Neutrophil (primary cell): ENCODE measurements around the gene RNF224.
"Not testable (repeated sequence)": the region's sequence is repeated elsewhere in the genome, so short reads cannot be mapped to it uniquely, and the experiment has no call there.

Source experiments
- H3K27ac ChIP-seq: fragments of 200-600 bp; sonication (generic); 2 replicates; pipeline ENCODE4 v1.5.1; 2016; ENCODE audit warnings: mild to moderate bottlenecking, moderate library complexity
- H3K27me3 ChIP-seq: fragments of 200-600 bp; sonication (generic); 2 replicates; pipeline ENCODE4 v1.6.0; 2016; ENCODE audit warnings: mild to moderate bottlenecking
- H3K36me3 ChIP-seq: fragments of 200-600 bp; sonication (generic); 2 replicates; pipeline ENCODE4 v1.5.1; 2017
- H3K4me1 ChIP-seq, 2 experiments: fragments of 200-600 bp in 1 of 2; sonication (generic) in 1 of 2; 1 replicate in 1 of 2; 2 replicates in 1 of 2; pipeline versions ENCODE4 v1.5.1 to v1.6.1; 2013 to 2016; ENCODE audit warnings: low read depth in 1 of 2, low read length in 1 of 2, mild to moderate bottlenecking in 1 of 2, moderate library complexity in 1 of 2; ENCODE audit not compliant: control insufficient read depth in 1 of 2, insufficient read depth in 1 of 2
- H3K4me3 ChIP-seq, 2 experiments: fragments of 200-600 bp in 1 of 2; sonication (generic) in 1 of 2; 1 replicate in 1 of 2; 2 replicates in 1 of 2; pipeline ENCODE4 v1.5.1; 2013 to 2016; ENCODE audit warnings: low read depth in 1 of 2, low read length in 1 of 2, mild to moderate bottlenecking in 1 of 2, moderate library complexity in 1 of 2
- H3K9me3 ChIP-seq: fragments of 200-600 bp; sonication (generic); 2 replicates; pipeline ENCODE4 v1.5.1; 2016
- TF ChIP-seq, protein P1 (sequence below): fragments of 200-600 bp; sonication (generic); IDR thresholded peaks from 2 replicates; pipeline ENCODE4 v1.5.1; 2016; ENCODE audit warnings: antibody characterized with exemption

The RNF224 gene

DNA sequence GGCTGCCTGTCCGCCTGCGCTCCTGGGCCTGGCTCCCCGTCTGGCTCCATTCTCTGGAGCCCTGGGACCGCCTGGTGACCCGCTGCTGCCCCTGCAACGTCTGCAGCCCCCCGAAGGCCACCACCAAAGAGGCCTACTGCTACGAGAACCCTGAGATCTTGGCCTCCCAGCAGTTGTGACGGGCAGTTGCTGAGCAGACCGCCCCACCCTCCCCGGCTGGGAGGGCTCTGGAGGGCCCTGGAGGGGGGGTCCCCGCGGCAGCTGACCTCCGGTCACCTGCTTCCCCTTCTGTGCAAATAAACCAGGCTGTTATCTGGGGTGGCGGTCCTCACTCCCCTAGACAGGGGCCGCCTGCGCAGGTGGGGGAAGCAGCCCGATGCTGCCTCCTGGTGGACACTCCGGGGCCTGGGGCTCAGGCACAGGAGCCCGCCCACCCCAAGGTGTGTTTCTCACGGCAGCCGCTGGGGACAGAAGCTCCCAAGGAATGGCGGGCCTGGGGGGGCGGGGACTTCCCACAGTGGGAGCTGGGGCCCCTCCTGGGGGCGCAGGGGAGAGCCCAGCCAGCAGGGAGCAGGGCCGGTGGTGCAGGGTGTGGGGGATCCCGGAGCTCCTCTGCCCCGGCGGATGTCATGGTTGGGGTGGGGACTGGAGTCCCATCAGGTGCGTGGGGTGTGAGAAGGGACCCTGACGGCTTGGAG, 9.1 kb downstream of the RNF224 start:
- H3K4me1 ChIP-seq: peaks cover 41 to 42% of the 10 kb centered on the region in 2 experiments
- H3K4me3 ChIP-seq: peak overlapping the region; percentile 36 to 57
- TF ChIP-seq, protein P1, sequence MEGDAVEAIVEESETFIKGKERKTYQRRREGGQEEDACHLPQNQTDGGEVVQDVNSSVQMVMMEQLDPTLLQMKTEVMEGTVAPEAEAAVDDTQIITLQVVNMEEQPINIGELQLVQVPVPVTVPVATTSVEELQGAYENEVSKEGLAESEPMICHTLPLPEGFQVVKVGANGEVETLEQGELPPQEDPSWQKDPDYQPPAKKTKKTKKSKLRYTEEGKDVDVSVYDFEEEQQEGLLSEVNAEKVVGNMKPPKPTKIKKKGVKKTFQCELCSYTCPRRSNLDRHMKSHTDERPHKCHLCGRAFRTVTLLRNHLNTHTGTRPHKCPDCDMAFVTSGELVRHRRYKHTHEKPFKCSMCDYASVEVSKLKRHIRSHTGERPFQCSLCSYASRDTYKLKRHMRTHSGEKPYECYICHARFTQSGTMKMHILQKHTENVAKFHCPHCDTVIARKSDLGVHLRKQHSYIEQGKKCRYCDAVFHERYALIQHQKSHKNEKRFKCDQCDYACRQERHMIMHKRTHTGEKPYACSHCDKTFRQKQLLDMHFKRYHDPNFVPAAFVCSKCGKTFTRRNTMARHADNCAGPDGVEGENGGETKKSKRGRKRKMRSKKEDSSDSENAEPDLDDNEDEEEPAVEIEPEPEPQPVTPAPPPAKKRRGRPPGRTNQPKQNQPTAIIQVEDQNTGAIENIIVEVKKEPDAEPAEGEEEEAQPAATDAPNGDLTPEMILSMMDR: peak; percentile 100

DNA sequence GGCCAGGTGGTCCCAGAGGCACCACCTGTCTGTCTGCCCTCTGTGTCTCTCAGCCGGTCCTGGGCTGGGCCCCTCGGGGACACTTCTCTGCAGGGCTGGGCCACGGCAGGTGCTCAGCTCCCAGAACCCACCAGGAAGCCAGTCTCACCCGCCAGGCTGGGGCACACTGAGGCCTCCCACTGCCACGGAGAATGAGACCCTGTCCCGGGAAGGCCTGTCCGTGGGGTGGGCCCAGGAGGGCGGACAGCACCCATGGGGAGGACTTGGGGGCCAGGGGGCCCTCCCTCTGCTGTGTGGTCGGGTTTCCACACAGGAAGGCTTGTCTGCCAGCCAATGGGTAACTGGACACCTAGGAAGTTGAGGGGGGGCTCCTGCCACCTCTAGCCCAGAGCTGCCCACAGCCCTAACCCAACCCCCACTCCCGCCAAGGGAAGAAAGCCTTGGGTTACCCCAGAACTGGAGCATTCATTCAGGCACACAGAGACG, 9.7 kb downstream of the RNF224 start:
- H3K27me3 ChIP-seq: peaks cover 34% of the 10 kb centered on the region
- peak overlapping the region; percentile 71 for H3K27ac ChIP-seq
- peaks cover 46% of the 10 kb centered on the region in 2 experiments for H3K4me1 ChIP-seq
- H3K9me3 ChIP-seq: no peaks in the 10 kb centered on the region
- H3K36me3 ChIP-seq: peaks cover 3% of the 10 kb centered on the region
- TF ChIP-seq, protein P1: no peak
- H3K4me3 ChIP-seq: peak overlapping the region; percentile 36 to 57

More for the DNA sequence above, 9.1 kb downstream of the RNF224 start:
- H3K27me3 ChIP-seq: peaks cover 34% of the 10 kb centered on the region
- H3K36me3 ChIP-seq: no peaks in the 10 kb centered on the region
- H3K9me3 ChIP-seq: no peaks in the 10 kb centered on the region
- H3K27ac ChIP-seq: peak overlapping the region; percentile 71

DNA sequence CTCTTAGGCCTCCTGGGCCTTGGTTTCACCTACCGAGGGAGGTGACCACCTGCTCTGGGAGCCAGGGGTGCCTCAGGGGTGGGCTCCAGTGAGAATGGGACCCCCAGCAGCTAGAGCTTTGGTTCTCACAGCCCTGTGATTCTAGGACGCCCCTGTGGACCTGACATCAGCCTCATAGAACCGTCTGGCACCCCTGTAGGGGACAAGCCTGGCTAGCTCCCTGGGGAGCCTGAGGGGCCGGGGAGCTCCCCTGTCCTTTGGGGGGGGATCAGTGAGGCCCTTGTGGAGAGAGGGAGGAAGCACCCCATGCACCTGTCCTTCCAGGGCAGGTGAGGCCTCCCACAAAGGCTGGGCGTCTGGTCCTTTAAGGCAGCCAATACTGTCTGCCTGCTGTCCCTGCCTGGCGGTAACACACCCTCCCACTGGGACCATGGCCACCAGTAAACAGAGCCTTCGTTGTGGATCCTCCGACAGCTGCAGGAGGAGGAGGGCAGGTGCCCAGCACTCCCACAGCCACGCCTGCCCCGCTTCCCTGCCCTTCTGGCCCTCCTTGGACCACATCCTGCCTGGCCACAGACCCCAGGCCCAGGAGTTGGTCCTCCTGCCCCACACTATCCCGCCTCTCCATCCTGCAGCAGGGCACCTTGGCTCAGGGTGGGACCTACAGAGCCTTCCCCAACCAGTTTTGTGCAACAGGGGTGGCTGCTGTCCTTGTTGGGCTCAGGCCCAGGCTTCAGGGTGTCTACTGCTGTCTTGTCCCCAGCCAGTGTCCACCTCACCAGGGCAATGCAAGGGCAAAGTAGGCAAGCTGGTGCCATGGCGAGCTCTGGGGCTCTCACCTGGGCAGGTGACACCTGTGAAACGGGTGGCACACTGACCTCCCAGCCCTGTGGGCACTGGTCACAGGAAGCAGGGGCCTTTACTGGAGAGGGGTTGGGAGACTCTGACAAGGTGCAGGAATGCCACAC, 10.7 kb downstream of the RNF224 start:
- H3K36me3 ChIP-seq: peaks cover 14% of the 10 kb centered on the region
- H3K27me3 ChIP-seq: peaks cover 30% of the 10 kb centered on the region
- peaks cover 57% of the 10 kb centered on the region in 2 experiments for H3K4me1 ChIP-seq
- H3K4me3 ChIP-seq: no peak overlapping the region
- no peak overlapping the region for H3K27ac ChIP-seq
- TF ChIP-seq, protein P1: no peak
- no peaks in the 10 kb centered on the region for H3K9me3 ChIP-seq

DNA sequence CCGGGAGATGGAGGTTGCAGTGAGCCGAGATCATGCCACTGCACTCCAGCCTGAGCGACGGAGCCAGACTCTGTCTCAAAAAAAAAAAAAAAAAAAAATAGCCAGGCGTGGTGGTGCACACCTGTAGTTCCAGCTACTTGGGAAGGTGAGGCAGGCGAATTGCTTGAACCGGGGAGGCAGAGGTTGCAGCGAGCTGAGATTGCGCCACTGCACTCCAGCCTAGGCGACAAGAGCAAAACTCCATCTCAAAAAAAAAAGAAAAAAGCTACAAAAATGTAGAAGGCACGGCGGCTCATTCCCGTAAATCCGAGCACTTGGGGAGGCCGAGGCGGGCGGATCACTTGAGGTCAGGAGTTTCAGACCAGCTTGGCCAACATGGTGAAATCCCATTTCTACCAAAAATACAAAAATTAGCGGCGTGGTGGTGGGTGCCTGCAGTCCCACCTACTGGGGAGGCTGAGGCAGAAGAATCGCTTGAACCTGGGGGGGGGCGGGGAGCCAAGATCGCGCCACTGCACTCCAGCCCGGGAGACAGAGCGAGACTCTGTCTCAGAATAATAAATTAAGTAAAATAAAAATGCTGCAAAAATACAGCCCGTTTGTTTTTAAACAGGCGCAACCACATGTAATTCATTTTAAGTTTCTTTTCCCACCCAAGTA, 12.4 kb downstream of the RNF224 start:
- H3K27ac ChIP-seq: peak overlapping the region; percentile 96
- not testable (repeated sequence) for H3K9me3 ChIP-seq
- H3K4me1 ChIP-seq: peaks cover 70% of the 10 kb centered on the region in 2 experiments

DNA sequence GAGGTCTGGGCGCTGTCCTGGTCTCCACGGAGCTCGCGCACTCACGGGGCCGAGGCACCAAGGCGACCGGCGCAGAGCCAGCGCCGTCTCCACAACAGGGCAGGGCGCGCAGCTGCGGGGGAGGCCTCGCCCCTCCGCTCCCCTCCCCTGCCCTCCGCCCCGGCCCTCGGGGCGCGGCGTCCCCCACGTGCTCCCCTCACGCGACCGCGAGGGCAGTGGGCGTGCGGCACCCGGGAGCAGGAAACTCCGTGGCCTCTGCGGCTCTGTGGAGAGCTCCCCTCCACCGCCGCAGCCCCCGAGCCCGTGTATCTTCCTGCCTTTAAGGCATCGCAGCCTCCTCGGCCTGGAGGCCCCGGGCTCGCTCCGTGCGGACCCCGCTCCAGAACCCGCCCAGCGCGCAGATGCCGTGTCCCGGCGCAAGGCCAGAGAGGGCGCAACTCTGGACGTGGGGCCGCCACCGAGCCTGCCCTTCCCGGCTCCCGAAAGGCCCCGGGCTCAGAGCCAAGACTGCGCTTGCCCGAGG, 13.1 kb downstream of the RNF224 start:
- peak overlapping the region; percentile 96 for H3K27ac ChIP-seq
- peak overlapping the region; percentile 79 to 96 for H3K4me3 ChIP-seq
- TF ChIP-seq, protein P1: no peak
- peaks cover 70% of the 10 kb centered on the region in 2 experiments for H3K4me1 ChIP-seq
- peaks cover 7% of the 10 kb centered on the region for H3K27me3 ChIP-seq
- peaks cover 23% of the 10 kb centered on the region for H3K36me3 ChIP-seq
- H3K9me3 ChIP-seq: no peaks in the 10 kb centered on the region

More for the DNA sequence above, 12.4 kb downstream of the RNF224 start:
- Histone ChIP-seq H3K36me3 (peaks cover 23% of the 10 kb centered on the region), H3K27me3 (peaks cover 14% of the 10 kb centered on the region), H3K4me3 (peak overlapping the region; percentile 79 to 96)
